ENCODE measurements around the gene SLC6A9.

The SLC6A9 gene

GRCh38 chr1:44012404-44012803, 18.9 kb downstream of the SLC6A9 start:
- no peak for DNase-seq (ENCODE audit: low read depth, low spot score)
- ChIA-PET POLR2A (no interaction called here), CTCF (interaction anchor here (1.7 to 15.1 kb wide), 5 partner anchors 8 to 36 kb away, joined by 4 to 170 read pairs (median 16); no protein-coding TSS in a partner anchor)

GRCh38 chr1:44010935-44011471, 20.3 kb downstream of the SLC6A9 start:
- ChIA-PET CTCF (interaction anchor here (1.0 to 15.1 kb wide), 9 partner anchors 6 to 73 kb away, joined by 3 to 170 read pairs (median 5); no protein-coding TSS in a partner anchor), POLR2A (no interaction called here)
- no peak overlapping the region for H3K4me3 ChIP-seq (ENCODE audit: low read depth, low read length)
- TF ChIP-seq CTCF (IDR thresholded peaks at IDR 0.05; ENCODE audit: insufficient read depth, low read length, missing control alignments), result no peak
- no peak for DNase-seq (ENCODE audit: low read depth, low spot score)

More at GRCh38 chr1:44012404-44012803, 18.9 kb downstream of the SLC6A9 start:
- H3K4me3 ChIP-seq (ENCODE audit: low read depth, low read length), result no peak overlapping the region
- TF ChIP-seq CTCF (IDR thresholded peaks at IDR 0.05; ENCODE audit: insufficient read depth, low read length, missing control alignments), result no peak

GRCh38 chr1:44008259-44008658, 23.0 kb downstream of the SLC6A9 start:
- POLR2A ChIA-PET, result no interaction called here
- H3K4me3 ChIP-seq (ENCODE audit: low read depth, low read length), result no peak overlapping the region
- no peak for TF ChIP-seq CTCF (IDR thresholded peaks at IDR 0.05; ENCODE audit: insufficient read depth, low read length, missing control alignments)
- CTCF ChIA-PET, result interaction anchor here (1.2 to 11.3 kb wide), 2 partner anchors 28 to 37 kb away, joined by 3 to 313 read pairs; no protein-coding TSS in a partner anchor
- DNase-seq (ENCODE audit: low read depth, low spot score), result no peak

GRCh38 chr1:44002606-44003157, 28.6 kb downstream of the SLC6A9 start:
- CTCF ChIA-PET, result interaction anchor here (1.3 to 11.3 kb wide), 5 partner anchors 10 to 239 kb away, joined by 4 to 313 read pairs (median 17); no protein-coding TSS in a partner anchor
- TF ChIP-seq CTCF (IDR thresholded peaks at IDR 0.05; ENCODE audit: insufficient read depth, low read length, missing control alignments), result no peak
- POLR2A ChIA-PET, result no interaction called here

GRCh38 chr1:44002165-44002564, 29.1 kb downstream of the SLC6A9 start:
- ChIA-PET POLR2A (no interaction called here), CTCF (interaction anchor here (1.3 to 11.3 kb wide), 5 partner anchors 9 to 238 kb away, joined by 4 to 313 read pairs (median 17); no protein-coding TSS in a partner anchor)
- DNase-seq (ENCODE audit: low read depth, low spot score), result no peak
- no peak overlapping the region for H3K4me3 ChIP-seq (ENCODE audit: low read depth, low read length)
- TF ChIP-seq CTCF (IDR thresholded peaks at IDR 0.05; ENCODE audit: insufficient read depth, low read length, missing control alignments), result no peak

More at GRCh38 chr1:44002606-44003157, 28.6 kb downstream of the SLC6A9 start:
- H3K4me3 ChIP-seq (ENCODE audit: low read depth, low read length), result no peak overlapping the region
- DNase-seq (ENCODE audit: low read depth, low spot score), result no peak

- POLR2A ChIA-PET, result no interaction called here
- TF ChIP-seq CTCF (IDR thresholded peaks at IDR 0.05; ENCODE audit: insufficient read depth, low read length, missing control alignments), result no peak
- CTCF ChIA-PET, result interaction anchor here (1.1 to 11.3 kb wide), 4 partner anchors 11 to 236 kb away, joined by 4 to 313 read pairs (median 6); no protein-coding TSS in a partner anchor
- H3K4me3 ChIP-seq (ENCODE audit: low read depth, low read length), result no peak overlapping the region
- no peak for DNase-seq (ENCODE audit: low read depth, low spot score)
These were observed 31.1 kb downstream of the SLC6A9 start for GRCh38 chr1:44000122-44000665.
